ENCODE data around the gene LRIG3. TPM values are rescaled to one million over a fixed set of nuclear protein-coding genes. Genes with fewer than 3 reads are reported as not detected.
"Not testable (repeated sequence)": the region's sequence is repeated elsewhere in the genome, so short reads cannot be mapped to it uniquely, and the experiment has no call there.

The LRIG3 gene
- total and polyA plus RNA-seq, 2 donors (not counting 3 experiments of a cell fraction or from before 2014, with no cell fraction given): 55.5 to 55.7 TPM

- Histone ChIP-seq H3K4me1 (ENCODE audit: control insufficient read depth, extremely low read depth, insufficient read depth, low read length) (peaks cover 9% of the 10 kb centered on the region), H4K20me1 (replicated peaks; ENCODE audit: control insufficient read depth, extremely low read depth, insufficient read depth, low read length) (no peaks in the 10 kb centered on the region), H3K27ac (ENCODE audit: insufficient read depth, low read depth, low read length) (no peak overlapping the region), H3K9me3 (replicated peaks; ENCODE audit: control insufficient read depth, insufficient read depth, low read length) (no peaks in the 10 kb centered on the region), H3K4me3 (replicated peaks in 1 of 3; ENCODE audit: insufficient read depth in 1 of 3, low read depth in 1 of 3, low read length in 3 of 3) (no peak overlapping the region), H3K4me2 (ENCODE audit: insufficient read depth, low read length) (no peak overlapping the region), H3K36me3 (ENCODE audit: control insufficient read depth in 2 of 2, extremely low read depth in 1 of 2, insufficient read depth in 2 of 2, low read length in 2 of 2) (peaks cover 10 to 34% of the 10 kb centered on the region in 2 experiments), H3K79me2 (ENCODE audit: control insufficient read depth, insufficient read depth, low read length) (peaks cover 27% of the 10 kb centered on the region), H2AFZ (ENCODE audit: low read depth, low read length) (no peak overlapping the region), H3K27me3 (ENCODE audit: control insufficient read depth in 2 of 2, insufficient read depth in 2 of 2, low read length in 2 of 2) (no peaks in the 10 kb centered on the region), H3K9me1 (replicated peaks; ENCODE audit: control insufficient read depth, extremely low read depth, insufficient read depth, low read length) (no peaks in the 10 kb centered on the region), H3K9ac (replicated peaks; ENCODE audit: extremely low read depth, insufficient read depth, low read length) (no peak overlapping the region)
- intact Hi-C loops (cut with micrococcal nuclease) (no loop called here), dilution Hi-C loops (cut with MboI; ENCODE audit: extremely low pct_ligation_motif_present, low sequenced_read_pairs) (no loop called here)
- CTCF ChIA-PET: interaction anchor here (1.8 to 2.6 kb wide), 2 partner anchors 11 to 181 kb away, joined by 4 to 7 read pairs; no protein-coding TSS in a partner anchor
- no TSS peak for BruUV-seq (replicated peaks)
- DNase-seq (ENCODE audit: low read depth, low spot score) (no peak), FAIRE-seq (no peak)
- POLR2A ChIA-PET: no interaction called here
- TF ChIP-seq CTCF (IDR thresholded peaks at IDR 0.05; ENCODE audit: extremely low read depth in 1 of 2, insufficient read depth in 1 of 2, low read depth in 1 of 2, low read length in 2 of 2): no peak
- no peak for TF ChIP-seq FOS (IDR thresholded peaks at IDR 0.05; ENCODE audit: borderline replicate concordance, insufficient read depth, low read length)
- TF ChIP-seq POLR2AphosphoS5 (IDR thresholded peaks at IDR 0.05; ENCODE audit: insufficient read depth, low read depth, low read length): no peak
- no peak for TF ChIP-seq POLR2A (IDR thresholded peaks at IDR 0.05; ENCODE audit: low read depth, low read length)
- no peak for TF ChIP-seq EZH2 (IDR thresholded peaks at IDR 0.05; ENCODE audit: borderline replicate concordance, low read depth, low read length, severe bottlenecking)
- TF ChIP-seq GATA2 (IDR thresholded peaks at IDR 0.05; ENCODE audit: insufficient read depth, insufficient read length, low read depth, low read length): no peak
- no peak for TF ChIP-seq MAX (IDR thresholded peaks at IDR 0.05; ENCODE audit: insufficient read depth, insufficient read length)
- TF ChIP-seq JUN (IDR thresholded peaks at IDR 0.05; ENCODE audit: borderline replicate concordance, insufficient read depth, insufficient read length, low read depth): no peak
- TF ChIP-seq MYC (IDR thresholded peaks at IDR 0.05; ENCODE audit: low read depth, low read length): no peak
Observed at GRCh38 chr12:58905422-58905821, 14.9 kb downstream of the LRIG3 start.

- H3K4me1 ChIP-seq (ENCODE audit: control insufficient read depth, extremely low read depth, insufficient read depth, low read length); H2AFZ ChIP-seq (ENCODE audit: low read depth, low read length); BruUV-seq (replicated peaks); H3K9ac ChIP-seq (replicated peaks; ENCODE audit: extremely low read depth, insufficient read depth, low read length); H3K27me3 ChIP-seq (ENCODE audit: control insufficient read depth in 2 of 2, insufficient read depth in 2 of 2, low read length in 2 of 2); intact Hi-C loops (cut with micrococcal nuclease); H3K9me1 ChIP-seq (replicated peaks; ENCODE audit: control insufficient read depth, extremely low read depth, insufficient read depth, low read length); H3K9me3 ChIP-seq (replicated peaks; ENCODE audit: control insufficient read depth, insufficient read depth, low read length); POLR2A ChIA-PET; H4K20me1 ChIP-seq (replicated peaks; ENCODE audit: control insufficient read depth, extremely low read depth, insufficient read depth, low read length); dilution Hi-C loops (cut with MboI; ENCODE audit: extremely low pct_ligation_motif_present, low sequenced_read_pairs); CTCF ChIA-PET; H3K4me2 ChIP-seq (ENCODE audit: insufficient read depth, low read length); H3K27ac ChIP-seq (ENCODE audit: insufficient read depth, low read depth, low read length); DNase-seq (ENCODE audit: low read depth, low spot score); FAIRE-seq; H3K4me3 ChIP-seq (replicated peaks in 1 of 3; ENCODE audit: insufficient read depth in 1 of 3, low read depth in 1 of 3, low read length in 3 of 3): not testable (repeated sequence)
- Histone ChIP-seq H3K79me2 (ENCODE audit: control insufficient read depth, insufficient read depth, low read length) (peaks cover 28% of the 10 kb centered on the region), H3K36me3 (ENCODE audit: control insufficient read depth in 2 of 2, extremely low read depth in 1 of 2, insufficient read depth in 2 of 2, low read length in 2 of 2) (peaks cover 8 to 20% of the 10 kb centered on the region in 2 experiments)
Observed at GRCh38 chr12:58902726-58903125, 17.6 kb downstream of the LRIG3 start.

Measured in endothelial cell of umbilical vein (primary cell).